Posterior cingulate gyrus (tissue), 11 donors: ENCODE results near the gene METTL9.
A peak's percentile ranks its signal among the peaks of the same experiment; 100 is the strongest.
"Not testable (repeated sequence)": the region's sequence is repeated elsewhere in the genome, so short reads cannot be mapped to it uniquely, and the experiment has no call there.

Source experiments
- DNase-seq, 10 donors: peaks; one replicate each; pipeline versions ENCODE4 v3.0.0 to v3.0.0-alpha.2; 2020 to 2021; ENCODE audit warnings: mixed read lengths in 3 of 10
- intact Hi-C: fragments of 100-400 bp; cut with DNase I; formaldehyde crosslinking; loops from one replicate; pipeline ENCODE4 v1.15.1; 2023

The METTL9 gene

DNA sequence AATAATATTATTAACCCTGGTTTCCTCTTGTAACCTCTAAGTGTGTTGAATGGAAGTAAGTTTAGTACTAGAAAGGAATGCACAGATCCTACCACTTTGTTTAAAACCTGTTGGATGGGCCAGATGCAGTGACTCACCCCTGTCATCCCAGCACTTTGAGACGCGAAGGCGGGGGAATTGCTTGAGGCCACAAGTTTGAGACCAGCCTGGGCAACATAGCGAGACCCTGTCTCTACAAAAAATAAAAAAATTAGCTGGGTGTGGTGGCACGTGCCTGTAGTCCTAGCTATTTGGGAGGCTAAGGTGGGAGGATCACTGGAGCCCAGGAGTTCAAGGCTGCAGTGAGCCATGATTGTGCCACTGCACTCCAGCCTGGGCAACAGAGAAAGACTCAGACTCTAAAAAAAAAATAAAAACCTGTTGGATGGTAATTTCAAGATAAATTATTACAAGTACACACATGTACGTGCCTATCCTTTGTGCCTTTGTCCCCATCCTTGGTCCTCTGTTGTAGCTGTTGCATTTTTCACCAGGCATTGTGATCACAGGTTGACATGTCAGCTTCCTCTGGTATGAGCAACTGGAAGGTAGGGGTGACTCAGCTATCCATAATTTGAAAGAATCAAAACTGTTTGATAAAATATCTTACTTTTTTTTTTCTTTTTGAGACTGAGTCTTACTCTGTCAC, 30.7 kb upstream of the METTL9 start:
- intact Hi-C loops = no loop called here
- DNase-seq = peak in 2 of 10 donors; percentile 60 to 72

DNA sequence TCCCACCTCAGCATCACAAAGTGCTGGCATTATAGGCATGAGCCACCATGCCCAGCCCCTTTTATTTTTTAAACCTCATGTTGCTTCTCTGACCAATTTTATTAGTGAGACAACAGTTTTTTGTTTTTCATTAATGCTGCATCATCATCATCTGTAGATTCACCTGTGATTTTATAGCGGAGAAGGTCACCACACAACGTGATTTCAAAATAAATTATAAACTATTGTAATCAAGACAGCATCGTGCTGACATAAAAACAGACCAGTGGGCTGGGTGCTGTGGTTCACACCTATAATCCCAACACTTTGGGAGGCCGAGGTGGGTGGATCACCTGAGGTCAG, 28.7 kb upstream of the METTL9 start:
- intact Hi-C loops = no loop called here
- no peak for DNase-seq

DNA sequence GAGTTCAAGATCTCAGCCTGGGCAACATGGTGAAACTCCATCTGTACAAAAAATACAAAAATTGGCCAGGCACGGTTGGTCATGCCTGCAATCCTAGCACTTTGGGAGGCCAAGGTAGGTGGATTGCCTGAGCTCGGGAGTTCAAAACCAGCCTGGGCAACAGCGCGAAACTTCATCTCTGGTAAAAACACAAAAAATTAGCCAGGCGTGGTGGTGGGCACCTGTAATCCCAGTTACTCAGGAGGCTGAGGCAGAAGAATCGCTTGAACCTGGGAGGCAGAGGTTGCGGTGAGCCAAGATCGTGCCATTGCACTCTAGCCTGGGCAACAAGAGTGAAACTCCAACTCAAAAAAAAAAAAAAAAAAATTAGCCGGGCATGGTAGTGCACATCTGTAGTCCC, 25.9 kb upstream of the METTL9 start:
- intact Hi-C loops = not testable (repeated sequence)
- DNase-seq = peak in 1 of 10 donors; percentile 39

DNA sequence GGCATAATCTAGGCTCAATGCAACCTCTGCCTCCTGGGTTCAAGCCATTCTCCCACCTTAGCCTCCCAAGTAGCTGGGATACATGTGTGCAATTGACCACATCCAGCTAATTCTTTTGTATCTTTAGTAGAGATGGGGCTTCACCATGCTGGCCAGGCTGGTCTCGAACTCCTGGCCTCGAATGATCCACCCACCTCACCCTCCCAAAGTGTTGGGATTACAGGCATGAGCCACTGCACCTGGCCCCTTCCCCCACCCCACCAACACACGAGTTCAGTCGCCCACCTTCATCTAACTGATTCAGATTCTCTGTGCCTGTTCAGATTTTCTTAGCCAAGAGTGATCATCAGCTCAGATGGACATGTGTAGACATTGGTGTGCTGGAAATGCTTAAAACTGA, 25.0 kb upstream of the METTL9 start:
- intact Hi-C loops = no loop called here
- DNase-seq = peak in 2 of 10 donors; percentile 39 to 47

DNA sequence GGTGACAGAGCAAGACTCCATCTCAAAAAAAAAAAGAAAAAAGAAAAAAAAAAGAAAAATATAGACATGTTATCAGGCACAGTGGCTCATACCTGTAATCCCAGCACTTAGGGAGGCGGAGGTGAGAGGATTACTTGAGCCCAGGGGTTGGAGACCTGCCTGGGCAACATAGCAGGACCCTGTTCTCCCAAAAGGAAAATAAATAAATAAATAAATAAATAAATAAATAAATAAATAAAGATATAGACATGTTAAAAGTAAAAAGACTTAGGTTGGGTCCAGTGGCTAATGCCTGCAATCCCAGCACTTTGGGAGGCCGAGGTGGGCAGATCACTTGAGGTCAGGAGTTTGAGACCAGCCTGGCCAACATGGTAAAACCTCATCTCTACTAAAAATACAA, 23.1 kb upstream of the METTL9 start:
- DNase-seq, intact Hi-C loops: not testable (repeated sequence)

DNA sequence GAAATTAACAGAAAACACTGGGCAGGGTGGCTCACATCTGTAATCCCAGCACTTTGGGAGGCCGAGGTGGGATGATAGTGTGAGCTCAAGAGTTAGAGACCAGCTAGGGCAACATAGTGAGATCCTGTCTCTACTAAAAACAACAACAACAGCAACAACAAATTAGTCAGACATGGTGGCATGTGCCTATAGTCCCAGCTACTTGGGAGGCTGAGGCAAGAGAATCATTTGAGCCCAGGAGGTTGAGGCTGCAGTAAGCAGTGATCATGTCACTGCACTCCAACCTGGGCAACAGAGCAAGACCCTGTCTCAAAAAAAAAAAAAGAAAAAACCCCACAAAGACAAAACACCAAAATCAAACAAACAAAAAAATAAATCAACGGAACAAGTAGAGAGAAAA, 21.9 kb upstream of the METTL9 start:
- DNase-seq, intact Hi-C loops: not testable (repeated sequence)

DNA sequence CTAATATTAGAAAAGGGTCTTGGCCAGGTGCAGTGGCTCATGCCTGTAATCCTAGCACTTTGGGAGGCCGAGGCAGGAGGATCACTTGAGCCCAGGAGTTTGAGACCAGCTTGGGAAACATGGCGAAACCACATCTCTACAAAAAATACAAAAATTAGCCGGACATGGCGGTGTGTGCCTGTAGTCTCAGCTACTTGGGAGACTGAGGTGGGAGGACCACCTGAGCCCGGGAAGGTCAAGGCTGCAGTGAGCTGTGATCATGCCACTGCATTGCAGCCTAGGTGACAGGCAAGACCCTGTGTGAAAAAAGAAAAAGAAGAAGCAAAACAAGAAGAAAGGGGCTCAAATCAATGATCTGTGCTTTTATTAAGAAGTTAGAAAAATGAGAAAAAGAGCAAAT, 21.1 kb upstream of the METTL9 start:
- DNase-seq, intact Hi-C loops: not testable (repeated sequence)

DNA sequence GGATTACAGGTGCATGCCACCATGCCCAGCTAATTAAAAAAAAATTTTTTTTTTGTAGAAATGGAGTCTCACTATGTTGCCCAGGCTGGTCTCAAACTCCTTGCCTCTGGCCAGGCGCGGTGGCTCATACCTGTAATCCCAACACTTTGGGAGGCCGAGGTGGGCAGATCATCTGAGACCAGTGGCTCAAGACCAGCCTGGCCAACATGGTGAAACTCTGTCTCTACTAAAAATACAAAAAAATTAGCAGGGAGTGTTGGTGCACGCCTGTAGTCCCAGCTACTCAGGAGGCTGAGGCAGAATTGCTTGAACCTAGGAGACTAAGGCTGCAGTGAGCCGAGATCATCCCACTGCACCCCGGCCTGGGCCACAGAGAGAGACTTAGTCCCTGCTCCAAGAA, 19.2 kb upstream of the METTL9 start:
- DNase-seq, intact Hi-C loops: not testable (repeated sequence)

DNA sequence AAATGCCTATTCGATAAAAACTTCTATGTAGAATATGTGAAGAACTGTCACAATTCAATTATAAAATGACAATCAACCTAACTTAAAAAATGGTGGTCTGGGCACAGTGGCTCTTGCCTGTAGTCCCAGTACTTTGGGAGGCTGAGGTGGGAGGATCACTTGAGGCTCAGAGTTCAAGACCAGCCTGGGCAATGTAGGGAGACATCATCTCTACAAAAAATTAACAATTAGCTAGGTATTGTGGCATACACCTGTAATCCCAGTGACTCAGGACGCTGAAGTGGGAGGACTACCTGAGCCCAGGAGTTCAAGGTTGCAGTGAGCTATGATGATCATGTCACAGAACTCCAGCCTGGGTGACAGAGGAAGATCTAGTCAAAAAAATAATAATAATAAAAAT, 18.6 kb upstream of the METTL9 start:
- intact Hi-C loops = no loop called here

DNA sequence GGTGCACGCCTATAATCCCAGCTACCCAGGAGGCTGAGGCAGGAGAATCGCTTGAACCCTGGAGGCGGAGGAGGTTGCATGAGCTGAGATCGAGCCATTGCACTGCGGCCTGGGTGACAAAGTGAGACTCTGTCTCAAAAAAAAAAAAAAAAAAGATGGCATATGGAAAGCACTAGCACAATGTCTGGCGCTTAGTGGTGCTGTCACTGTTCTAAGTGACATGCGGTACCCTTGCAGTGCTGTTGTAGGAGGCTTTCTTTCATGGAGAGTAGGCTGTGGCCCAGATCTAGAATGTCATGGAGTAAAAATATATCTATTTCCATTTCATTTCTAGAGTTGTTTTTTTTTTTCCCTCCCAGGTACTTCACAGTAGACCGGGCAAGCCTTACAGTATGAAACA, 14.6 kb upstream of the METTL9 start:
- intact Hi-C loops = loop anchor here (1.0 to 5.0 kb wide), 2 partner anchors 57 to 123 kb away; no protein-coding TSS in a partner anchor
- peak in 1 of 10 donors; percentile 27 for DNase-seq

More for the DNA sequence above, 18.6 kb upstream of the METTL9 start:
- DNase-seq = no peak

DNA sequence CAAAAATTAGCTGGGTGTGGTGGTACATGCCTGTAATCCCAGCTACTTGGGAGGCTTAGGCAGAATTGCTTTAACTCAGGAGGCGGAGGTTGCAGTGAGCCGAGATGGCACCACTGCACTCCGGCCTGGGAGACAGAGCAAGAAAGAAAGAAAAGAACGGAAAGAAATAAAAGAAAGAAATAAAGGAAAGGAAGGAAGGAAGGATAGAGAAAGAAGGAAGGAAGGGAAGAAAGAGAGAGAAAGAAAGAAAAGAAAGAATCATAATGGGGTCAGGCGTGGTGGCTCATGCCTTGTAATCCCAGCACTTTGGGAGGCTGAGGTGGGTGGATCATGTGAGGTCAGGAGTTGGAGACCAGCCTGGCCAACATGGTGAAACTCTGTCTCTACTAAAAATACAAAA, 10.8 kb upstream of the METTL9 start:
- intact Hi-C loops = loop anchor here (5.0 kb wide), 1 partner anchor 54 kb away; no protein-coding TSS in a partner anchor
- DNase-seq = not testable (repeated sequence)

DNA sequence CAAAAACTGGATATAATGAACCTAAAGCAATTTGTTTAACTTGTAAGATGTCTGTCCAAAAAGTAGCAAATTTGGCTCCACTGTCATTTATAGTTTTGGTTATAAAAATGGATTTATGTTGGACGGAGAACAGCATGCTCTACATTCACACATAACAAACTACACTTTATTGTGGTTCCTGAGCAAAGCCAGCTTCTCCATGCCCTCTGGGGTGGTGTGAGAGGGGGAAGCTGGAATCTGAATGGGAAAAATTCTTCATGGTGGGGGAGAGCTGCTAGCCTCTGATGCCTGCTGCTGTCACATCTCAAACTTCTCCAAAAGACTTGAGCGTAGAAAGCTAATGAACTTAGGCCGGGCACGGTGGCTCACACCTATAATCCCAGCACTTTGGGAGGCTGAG, 9.8 kb upstream of the METTL9 start:
- DNase-seq = no peak
- intact Hi-C loops = loop anchor here (5.0 kb wide), 1 partner anchor 53 kb away; no protein-coding TSS in a partner anchor

DNA sequence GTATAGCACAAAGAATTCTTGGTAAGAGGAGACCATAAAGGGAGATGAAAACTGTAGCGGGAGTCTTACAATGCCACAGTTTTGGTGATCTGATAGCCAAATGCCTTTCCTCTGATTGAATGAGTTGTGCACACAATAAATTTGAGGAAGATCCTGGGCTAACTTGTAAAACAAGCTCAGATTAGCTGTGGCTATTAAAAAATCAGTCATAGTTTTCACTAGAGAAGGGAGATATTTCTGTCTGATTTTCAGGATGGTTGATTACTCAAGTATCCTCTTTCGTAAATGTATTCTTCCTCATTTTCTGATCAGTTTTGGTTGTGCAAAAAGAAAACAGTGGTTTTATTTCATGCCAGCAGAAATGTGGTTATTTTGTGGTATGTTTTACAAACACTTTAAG, 9.1 kb upstream of the METTL9 start:
- no peak for DNase-seq
- intact Hi-C loops = no loop called here

DNA sequence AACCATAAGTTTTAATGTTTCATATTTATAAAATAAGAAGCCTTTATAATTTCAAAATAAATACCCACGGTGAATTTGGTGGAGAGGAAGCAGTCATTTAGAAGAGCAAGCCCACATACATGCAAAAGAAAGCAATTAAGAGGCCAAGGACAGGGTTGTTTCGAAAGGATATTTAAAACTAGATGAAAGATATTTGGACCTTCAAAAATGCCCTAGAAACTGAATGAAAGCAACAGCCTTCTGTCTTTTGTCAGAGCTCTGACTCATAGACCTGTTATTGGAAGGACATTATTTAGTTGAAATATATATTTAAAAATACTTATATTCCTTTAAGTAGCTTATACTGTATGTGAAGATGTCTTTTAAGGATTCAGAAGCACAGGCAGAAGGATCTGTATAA, 8.6 kb upstream of the METTL9 start:
- no peak for DNase-seq
- intact Hi-C loops = no loop called here

DNA sequence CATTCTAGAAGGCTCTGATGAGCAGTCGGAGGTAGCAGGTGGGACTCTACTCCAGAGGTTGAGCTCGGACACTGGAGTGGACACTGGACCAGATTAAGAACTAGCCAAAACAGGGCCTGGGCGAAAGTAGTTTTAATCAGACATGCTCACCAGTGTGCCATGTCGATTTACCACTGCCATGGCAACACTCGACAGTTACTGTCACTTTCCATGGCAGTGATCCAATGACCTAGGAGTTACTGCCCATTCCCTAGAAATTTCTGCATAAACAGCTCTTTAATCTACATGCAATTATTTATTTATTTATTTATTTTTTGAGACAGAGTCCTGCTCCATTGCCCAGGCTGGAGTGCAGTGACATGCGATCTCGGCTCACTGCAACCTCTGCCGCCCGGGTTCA, 7.2 kb upstream of the METTL9 start:
- intact Hi-C loops = no loop called here
- DNase-seq = no peak

DNA sequence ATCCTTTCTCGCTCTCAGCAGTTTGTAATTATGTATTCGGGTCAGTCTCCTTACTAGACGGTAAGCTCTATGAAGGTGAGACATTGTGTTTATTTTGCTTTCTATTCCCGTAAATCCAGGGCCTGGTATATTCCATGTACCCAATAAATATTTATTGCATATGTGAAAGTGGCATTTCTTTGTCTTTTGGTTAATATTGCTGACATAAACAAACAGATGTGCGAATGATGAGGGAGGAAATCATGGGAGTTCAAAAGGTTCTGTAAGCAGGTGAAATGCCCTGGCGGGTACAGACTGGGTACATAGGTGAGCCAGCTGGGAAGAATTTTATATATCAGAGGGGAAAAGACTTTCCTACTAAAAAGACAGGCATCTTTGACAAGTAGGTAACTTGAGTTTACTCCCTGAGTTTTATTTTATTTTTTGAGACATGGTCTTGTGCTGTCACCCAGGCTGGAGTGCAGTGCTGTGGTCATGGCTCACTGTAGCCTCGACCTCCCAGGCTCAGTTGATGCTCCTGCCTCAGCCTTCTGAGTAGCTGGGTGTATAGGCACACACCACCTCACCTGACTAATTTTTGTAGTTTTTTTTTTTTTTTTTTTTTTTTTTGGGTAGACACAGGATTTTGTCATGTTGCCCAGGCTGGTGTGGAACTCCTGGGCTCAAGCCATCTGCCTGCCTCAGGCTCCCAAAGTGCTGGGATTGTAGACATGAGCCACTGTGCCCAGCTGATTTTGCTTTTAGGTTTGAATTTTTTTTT, 5.7 kb upstream of the METTL9 start:
- intact Hi-C loops = no loop called here
- DNase-seq = no peak

DNA sequence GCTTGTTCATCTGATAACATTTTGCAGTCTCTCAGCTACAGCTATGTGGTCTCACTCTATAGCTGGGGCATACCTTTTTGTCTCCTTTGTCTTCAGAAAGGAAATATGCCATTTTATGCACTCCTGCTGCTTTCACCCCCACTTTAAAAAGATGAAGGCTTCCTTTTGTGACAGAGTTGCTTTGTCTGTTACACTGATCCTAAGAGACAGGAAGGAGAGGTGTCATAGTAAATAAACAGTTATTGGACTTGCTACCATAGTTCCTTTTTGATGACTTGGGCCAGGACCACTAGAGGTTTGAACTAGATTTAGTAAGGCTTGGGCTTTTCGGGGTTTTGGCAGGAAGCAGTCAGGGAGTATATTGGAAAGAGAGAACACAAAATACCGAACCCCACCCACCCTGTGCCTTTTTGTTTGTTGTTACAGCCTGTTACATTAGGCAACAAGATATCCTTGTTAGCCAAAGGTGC, 1.8 kb upstream of the METTL9 start:
- DNase-seq = no peak
- intact Hi-C loops = no loop called here

DNA sequence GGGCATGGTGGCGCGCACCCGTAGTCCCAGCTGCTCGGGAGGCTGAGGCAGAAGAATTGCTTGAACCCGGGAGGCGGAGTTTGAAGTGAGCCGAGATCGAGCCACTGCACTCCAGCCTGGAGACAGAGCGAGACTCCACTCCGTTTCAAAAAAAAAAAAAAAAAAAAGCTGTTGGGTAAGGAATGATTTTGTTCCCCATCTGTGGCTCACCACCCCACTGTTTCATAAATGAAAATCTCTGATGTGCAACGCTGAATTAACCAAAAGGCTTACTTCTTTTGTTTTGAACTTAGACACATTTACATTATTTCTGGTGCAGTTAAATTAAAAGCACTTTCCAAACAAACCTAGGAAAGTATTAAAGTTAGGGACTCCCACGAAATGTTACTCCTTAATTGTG, 1.2 kb upstream of the METTL9 start:
- intact Hi-C loops = no loop called here

DNA sequence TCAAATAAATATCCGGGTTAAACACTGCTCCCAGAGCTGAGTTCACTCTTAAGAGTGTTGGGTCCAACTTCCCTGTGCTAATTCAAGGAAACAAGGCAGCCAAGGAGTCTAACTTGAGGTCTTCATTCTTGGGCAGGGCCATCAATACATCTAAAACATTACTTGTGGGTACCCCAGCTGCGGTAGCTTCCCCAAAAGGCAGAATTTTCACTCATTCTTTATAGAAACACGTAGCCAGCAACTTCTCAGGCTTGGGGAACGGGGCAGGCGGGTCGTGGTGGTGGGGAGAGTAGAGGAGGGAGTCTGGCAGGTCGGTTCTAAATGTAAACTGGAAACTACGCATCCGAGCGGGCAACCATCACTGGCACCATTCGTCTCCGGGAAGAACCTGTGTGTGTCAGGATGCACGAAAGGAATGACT, 666 bp upstream of the METTL9 start:
- peak in 2 of 10 donors; percentile 10 to 77 for DNase-seq
- intact Hi-C loops = no loop called here

More for the DNA sequence above, 1.2 kb upstream of the METTL9 start:
- no peak for DNase-seq

DNA sequence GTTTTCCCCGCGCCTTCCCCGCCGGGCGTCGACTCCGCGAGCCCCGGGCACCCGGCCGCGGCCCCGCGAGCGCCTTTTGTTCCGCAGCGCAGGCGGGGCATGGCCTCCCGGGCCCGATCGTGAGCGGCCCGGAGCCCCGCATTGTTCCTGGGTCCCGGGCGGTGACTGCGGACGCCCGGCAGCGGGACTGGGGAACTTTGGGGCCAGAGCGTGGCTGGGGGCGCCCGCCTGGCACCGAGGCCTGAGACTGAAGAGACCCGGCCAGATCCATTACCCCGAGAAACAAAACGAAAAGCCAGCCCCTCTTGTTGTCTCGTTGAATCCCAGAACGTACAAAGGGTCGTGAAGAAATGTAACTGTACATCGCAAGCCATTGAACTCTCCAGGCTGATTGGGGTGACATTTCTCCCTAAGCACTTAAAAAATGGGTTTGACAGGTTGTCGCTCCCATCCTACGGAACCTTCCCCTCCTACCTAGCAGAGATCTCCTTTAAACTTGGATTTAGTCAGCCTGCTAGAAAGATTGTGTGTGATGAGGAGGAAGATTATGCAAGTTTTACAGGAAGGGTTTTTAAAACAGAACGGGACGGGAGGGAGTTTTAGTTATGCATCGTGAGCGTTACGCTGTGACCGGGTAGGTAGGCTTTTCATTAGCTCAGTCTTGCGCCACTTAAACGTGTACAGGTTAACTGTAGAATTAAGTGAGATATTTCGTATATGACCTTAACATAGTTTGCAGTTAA, 825 bp downstream of the METTL9 start:
- DNase-seq = no peak
- intact Hi-C loops = no loop called here

DNA sequence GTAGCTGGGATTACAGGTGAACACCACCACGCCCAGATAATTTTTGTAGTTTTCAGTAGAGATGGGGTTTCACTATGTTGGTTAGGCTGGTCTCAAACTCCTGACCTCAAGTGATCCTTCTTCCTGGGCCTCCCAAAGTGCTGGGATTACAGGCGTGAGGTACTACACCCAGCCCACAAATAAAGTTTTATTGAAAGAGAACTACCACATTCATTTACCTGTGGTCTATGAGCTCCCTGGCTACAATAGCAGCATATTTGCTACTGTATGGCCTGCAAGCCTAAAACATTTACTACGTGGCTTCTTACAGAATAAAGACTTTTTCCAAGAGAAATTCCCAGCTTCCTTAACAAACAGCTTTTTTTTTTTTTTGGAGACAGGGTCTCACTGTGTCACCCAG, 3.4 kb downstream of the METTL9 start:
- no peak for DNase-seq
- intact Hi-C loops = no loop called here
